HepG2 (cell line): Measurements from ENCODE around the gene REM2. TPM values are rescaled to one million over a fixed set of nuclear protein-coding genes. Genes with fewer than 3 reads are reported as not detected.

Experiments used
- ARNT2 ChIP-seq: sonication (generic); formaldehyde crosslinking; IDR thresholded peaks from 2 replicates; pipeline ENCODE4 v1.8.0; 2022; ENCODE audit warnings: mild to moderate bottlenecking, low read depth, missing genetic modification reagents, moderate library complexity
- ATF4 ChIP-seq, 2 experiments: fragments of 450-650 bp in 1 of 2; sonication (generic) in 1 of 2; formaldehyde crosslinking; IDR thresholded peaks; 2 replicates each; pipeline versions ENCODE4 v1.5.0 to v1.8.0; 2020 to 2022; ENCODE audit warnings: mild to moderate bottlenecking in 1 of 2, missing genetic modification reagents in 1 of 2
- ATF6 ChIP-seq: sonication (generic); formaldehyde crosslinking; conservative IDR thresholded peaks from 2 replicates; pipeline ENCODE4 v1.4.0; 2020; ENCODE audit warnings: missing genetic modification reagents
- BHLHE40 ChIP-seq: IDR thresholded peaks from 2 replicates; pipeline ENCODE4 v1.6.1; 2011; ENCODE audit warnings: low read length, improper control_type of control experiment
- CENPT ChIP-seq: sonication (generic); formaldehyde crosslinking; IDR thresholded peaks from 2 replicates; pipeline ENCODE4 v1.8.0; 2022; ENCODE audit warnings: low read depth, mild to moderate bottlenecking, moderate library complexity, missing genetic modification reagents
- DBP ChIP-seq: sonication (generic); formaldehyde crosslinking; IDR thresholded peaks from 2 replicates; pipeline ENCODE4 v1.4.0; 2020; ENCODE audit warnings: missing genetic modification reagents; ENCODE audit errors: not compliant biosample characterization
- DDIT3 ChIP-seq: sonication (generic); formaldehyde crosslinking; IDR thresholded peaks from 2 replicates; pipeline ENCODE4 v1.4.0; 2020; ENCODE audit warnings: mild to moderate bottlenecking, missing genetic modification reagents
- GATAD2A ChIP-seq: IDR thresholded peaks from 2 replicates; pipeline ENCODE4 v1.6.1; 2016
- HNRNPH1 ChIP-seq: fragments of 200-400 bp; formaldehyde crosslinking; optimal IDR thresholded peaks from 2 replicates; pipeline ENCODE3; 2017; ENCODE audit warnings: mild to moderate bottlenecking, low read depth, low read length
- KDM2A ChIP-seq: sonication (generic); formaldehyde crosslinking; IDR thresholded peaks from 2 replicates; pipeline ENCODE4 v1.4.0; 2020; ENCODE audit warnings: low read depth, missing genetic modification reagents, borderline replicate concordance
- NR2C2 ChIP-seq: sonication (generic); formaldehyde crosslinking; IDR thresholded peaks from 2 replicates; pipeline ENCODE4 v1.4.0; 2020; ENCODE audit warnings: missing genetic modification reagents, mild to moderate bottlenecking, moderate library complexity, borderline replicate concordance
- SMC3 ChIP-seq: IDR thresholded peaks from 2 replicates; pipeline ENCODE4 v1.6.1; 2011; ENCODE audit warnings: low read length, improper control_type of control experiment
- SP5 ChIP-seq: IDR thresholded peaks from 2 replicates; pipeline ENCODE4 v1.6.1; 2016; ENCODE audit warnings: low read depth, borderline replicate concordance
- ZBTB44 ChIP-seq: sonication (generic); formaldehyde crosslinking; IDR thresholded peaks from 2 replicates; pipeline ENCODE4 v1.4.0; 2020; ENCODE audit warnings: missing genetic modification reagents
- ZNF331 ChIP-seq: sonication (generic); formaldehyde crosslinking; IDR thresholded peaks from 2 replicates; pipeline ENCODE4 v1.4.0; 2020; ENCODE audit warnings: missing genetic modification reagents
- ZNF343 ChIP-seq: sonication (generic); formaldehyde crosslinking; IDR thresholded peaks from 2 replicates; pipeline ENCODE4 v1.4.0; 2020; ENCODE audit warnings: mild to moderate bottlenecking, missing genetic modification reagents
- ZNF567 ChIP-seq: sonication (generic); formaldehyde crosslinking; IDR thresholded peaks from 2 replicates; pipeline ENCODE4 v1.8.1; 2023; ENCODE audit warnings: mild to moderate bottlenecking, missing genetic modification reagents, borderline replicate concordance
- ZNF619 ChIP-seq: sonication (generic); formaldehyde crosslinking; IDR thresholded peaks from 2 replicates; pipeline ENCODE4 v1.4.0; 2020; ENCODE audit warnings: mild to moderate bottlenecking, missing genetic modification reagents
- ZNF644 ChIP-seq: IDR thresholded peaks from 2 replicates; pipeline ENCODE4 v1.6.1; 2016; ENCODE audit warnings: low read depth
- ZNF816 ChIP-seq: sonication (generic); formaldehyde crosslinking; IDR thresholded peaks from 2 replicates; pipeline ENCODE4 v1.8.0; 2022; ENCODE audit warnings: missing genetic modification reagents, mild to moderate bottlenecking, borderline replicate concordance
- ZNF841 ChIP-seq: sonication (generic); formaldehyde crosslinking; IDR thresholded peaks from 2 replicates; pipeline ENCODE4 v1.8.1; 2023; ENCODE audit warnings: missing genetic modification reagents, borderline replicate concordance
- ZSCAN5A ChIP-seq: sonication (generic); formaldehyde crosslinking; IDR thresholded peaks from 2 replicates; pipeline ENCODE4 v1.8.0; 2022; ENCODE audit warnings: mild to moderate bottlenecking, missing genetic modification reagents, borderline replicate concordance
- polyA plus RNA-seq, 8 experiments: library from polyadenylated mRNA; depleted of rRNA in 3 of 8; stranded (reverse) in 7 of 8; unstranded in 1 of 8; fragments of >200 nt; fragmentation: Illumina TruSeq in 4 of 8; extraction: Trizol in 4 of 8; gene quantifications; 2 replicates each; pipeline versions ENCODE4 v1.2.1 to v1.2.3, GENCODE V29; 2011 to 2016; ENCODE audit warnings: low read depth in 4 of 8, missing spikeins in 1 of 8, mixed read lengths in 1 of 8; ENCODE audit not compliant: insufficient read depth in 1 of 8
- total RNA-seq, 5 experiments: library from RNA; depleted of rRNA; stranded (reverse); fragments of >200 nt; fragmentation: Illumina TruSeq; extraction: Trizol; gene quantifications; 2 replicates each; pipeline ENCODE4 v1.2.3, GENCODE V29; 2016; ENCODE audit warnings: low read depth in 1 of 5

Gene REM2
- total and polyA plus RNA-seq, 2 of the 13 experiments (the other 11 are each of a cell fraction or from before 2014, with no cell fraction given) = 0.20 TPM; not detected in 1

- TF ChIP-seq ATF6 (CRISPR knock-in tag) (peak; percentile 82; the same call in 1 of the 2 replicates), GATAD2A (CRISPR knock-in tag) (peak; percentile 89), ZNF567 (CRISPR knock-in tag) (no peak; the same call in 1 of the 2 replicates), ZNF619 (peak; percentile 94), ATF4 (CRISPR knock-in tag; IDR thresholded peaks at IDR 0.05) (peak in 1 of 2 experiments; percentile 70; a peak in 2 of 4 replicates), ZNF644 (CRISPR knock-in tag) (0 out of 2 replicates have a peak, but pooled peaks have one; percentile 31), ZNF841 (CRISPR knock-in tag) (no peak), ZSCAN5A (CRISPR knock-in tag) (no peak; the same call in 1 of the 2 replicates), SMC3 (no peak), HNRNPH1 (no peak), KDM2A (CRISPR knock-in tag) (peak; percentile 96), NR2C2 (CRISPR knock-in tag) (peak; percentile 80), ARNT2 (CRISPR knock-in tag) (peak; percentile 92), SP5 (CRISPR knock-in tag) (peak; percentile 96), ZBTB44 (CRISPR knock-in tag) (peak; percentile 11; the same call in 1 of the 2 replicates), DDIT3 (CRISPR knock-in tag) (no peak), ZNF816 (CRISPR knock-in tag) (peak; percentile 100), CENPT (CRISPR knock-in tag) (no peak), ZNF343 (CRISPR knock-in tag) (peak; percentile 94; the same call in 1 of the 2 replicates), ZNF331 (CRISPR knock-in tag) (peak; percentile 78; the same call in 1 of the 2 replicates), DBP (CRISPR knock-in tag) (peak; percentile 93), BHLHE40 (peak; percentile 42; the same call in 1 of the 2 replicates)
These were observed 11.6 kb upstream of the REM2 start, which contains the start of gene LRP10 (continued) for GRCh38 chr14:22871224-22872032.
